Middle frontal gyrus (tissue), 1 donor: ENCODE data around the gene S100A3.

Experiments used
- DNase-seq: peaks from one replicate; pipeline ENCODE4 v3.0.0-alpha.2; 2015; ENCODE audit warnings: low spot score; ENCODE audit errors: extremely low spot score

S100A3 gene

DNA sequence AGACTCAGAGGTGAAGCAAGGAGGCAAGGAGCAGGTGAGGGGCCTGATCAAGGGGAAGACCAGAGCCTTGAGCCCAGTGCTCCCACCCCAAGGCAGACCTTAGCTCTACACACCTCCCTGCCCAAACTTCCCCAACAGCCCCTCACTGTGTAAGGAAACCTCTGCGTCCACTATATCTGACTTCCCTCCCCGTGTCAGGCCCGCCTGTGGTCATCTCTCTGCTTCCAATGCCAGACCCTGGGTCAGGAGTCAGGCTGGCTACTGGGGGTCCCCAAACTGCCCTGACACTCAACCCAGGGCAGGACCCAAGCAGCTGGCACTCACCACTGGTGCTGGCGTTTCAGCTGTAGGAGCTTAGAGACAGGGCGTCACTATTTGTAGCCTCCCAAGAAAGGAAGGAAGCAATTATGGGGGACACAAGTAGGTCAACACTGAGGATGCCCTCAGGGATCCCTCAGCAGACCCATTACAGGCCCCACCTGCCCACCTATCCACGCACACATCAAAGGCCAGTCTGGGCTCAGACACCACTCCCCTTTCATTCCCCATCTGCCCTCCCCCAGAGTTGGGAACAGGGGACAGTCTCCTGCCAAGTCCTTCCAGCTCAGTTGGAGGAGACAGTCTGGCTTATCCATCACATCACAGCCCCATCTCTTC is 811 bp upstream of the S100A3 start:
- no peak for DNase-seq

- DNase-seq, result no peak
Measured at GRCh38 chr1:153547560-153548551, 1.2 kb downstream of the S100A3 start.

DNA sequence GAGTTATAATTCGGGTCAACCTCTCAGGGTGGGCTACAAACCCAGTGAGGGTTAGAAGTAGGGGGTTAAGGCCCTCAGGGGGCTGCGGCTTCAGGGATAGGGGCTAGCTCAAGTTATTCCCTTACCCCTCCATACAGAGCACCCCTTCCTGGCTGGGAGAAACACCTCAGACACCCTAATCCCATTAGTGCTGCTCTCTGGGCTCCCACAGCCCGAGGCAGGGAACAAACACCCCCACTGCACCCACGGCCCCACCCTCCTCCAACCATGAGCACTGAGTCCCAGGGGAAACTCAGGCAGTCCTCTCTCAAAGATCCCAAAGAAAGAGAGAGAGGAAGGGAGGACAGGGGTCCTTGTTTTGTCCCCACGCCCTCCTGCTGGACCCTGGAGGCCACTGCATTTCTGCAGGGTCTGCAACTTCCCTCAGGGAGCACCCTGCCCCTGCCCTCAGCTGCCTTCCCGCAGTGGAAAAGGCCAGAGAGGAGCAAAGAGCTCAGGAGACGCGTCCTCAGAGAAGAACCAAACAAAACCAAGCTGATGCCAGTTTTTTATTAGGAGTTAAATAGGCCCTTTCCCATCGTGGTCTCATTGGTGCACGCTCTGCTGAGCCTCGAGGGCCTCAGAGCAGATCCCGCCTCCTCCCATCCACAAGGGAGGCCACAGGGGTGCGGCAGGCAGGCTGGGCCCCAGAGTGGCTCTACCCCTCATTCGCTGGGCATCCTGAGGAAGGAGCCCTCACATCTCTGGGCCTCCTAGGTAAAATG is 2.1 kb downstream of the S100A3 start:
- DNase-seq, result no peak

- DNase-seq, result no peak
Measured at GRCh38 chr1:153546371-153546770, 2.7 kb downstream of the S100A3 start.

DNA sequence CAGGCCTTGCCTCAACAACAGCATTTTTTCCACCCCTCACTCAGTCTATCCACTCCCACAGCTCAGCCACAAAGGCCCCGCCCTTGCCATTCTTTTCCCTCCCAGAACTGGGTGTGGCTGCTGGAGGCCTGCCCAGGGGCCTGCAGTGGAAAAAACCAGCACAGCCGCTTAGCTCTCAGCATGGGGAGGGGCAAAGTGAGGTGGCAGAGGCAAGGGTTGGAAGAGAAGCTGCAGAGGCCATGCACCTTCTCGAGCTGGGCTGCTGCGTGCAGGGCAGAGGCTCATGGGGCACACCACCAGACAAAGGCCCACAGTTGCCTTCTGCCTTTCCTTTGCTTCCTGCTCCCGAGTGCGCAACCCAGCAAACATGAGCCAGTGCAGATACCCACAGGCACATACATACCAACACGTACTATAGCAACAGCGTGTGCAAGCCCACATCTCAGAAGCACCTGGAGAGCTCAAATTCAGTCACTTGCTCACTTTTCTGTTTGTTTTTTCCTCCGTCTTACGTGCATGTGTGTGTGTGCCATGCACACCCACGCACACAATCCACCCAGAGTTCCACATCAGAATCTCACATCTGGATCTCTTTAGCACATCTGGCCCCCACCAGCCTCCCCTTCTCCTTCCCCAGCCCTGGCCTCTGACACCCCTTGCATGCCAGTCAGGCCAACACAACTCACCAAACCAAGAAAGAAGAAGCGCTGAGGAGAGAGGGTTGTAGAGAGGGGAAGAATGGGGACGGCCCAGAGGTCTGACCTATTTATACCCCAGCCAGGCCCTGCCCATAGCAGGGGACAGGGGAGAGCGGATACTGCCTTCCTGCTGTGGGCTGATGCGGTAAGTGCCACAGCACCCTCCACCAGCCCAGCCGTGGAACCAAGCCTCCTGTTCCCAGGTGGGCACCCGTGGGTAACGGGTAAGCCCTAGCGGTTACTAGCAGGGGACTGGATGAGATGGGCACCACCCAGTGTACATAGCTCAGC is 3.7 kb downstream of the S100A3 start, which contains the start of gene S100A4:
S100A4 (minus strand) TSS at position 740 of the 989 bp plus-strand sequence. CDS start 1,012 bp downstream, outside the sequence.
- no peak for DNase-seq

GRCh38 chr1:153544453-153545066 is 4.5 kb downstream of the S100A3 start:
- DNase-seq, result no peak

GRCh38 chr1:153543736-153544135 is 5.3 kb downstream of the S100A3 start:
- DNase-seq, result no peak

- DNase-seq, result no peak
Measured at GRCh38 chr1:153542956-153543711, 5.9 kb downstream of the S100A3 start.

GRCh38 chr1:153541641-153542590 is 7.1 kb downstream of the S100A3 start:
- DNase-seq, result no peak

GRCh38 chr1:153540394-153541361 is 8.4 kb downstream of the S100A3 start, which contains the start of gene S100A5:
Gene S100A5 (minus strand): TSS chr1:153540934. CDS start chr1:153540191, 743 bp downstream.
- DNase-seq, result no peak

DNA sequence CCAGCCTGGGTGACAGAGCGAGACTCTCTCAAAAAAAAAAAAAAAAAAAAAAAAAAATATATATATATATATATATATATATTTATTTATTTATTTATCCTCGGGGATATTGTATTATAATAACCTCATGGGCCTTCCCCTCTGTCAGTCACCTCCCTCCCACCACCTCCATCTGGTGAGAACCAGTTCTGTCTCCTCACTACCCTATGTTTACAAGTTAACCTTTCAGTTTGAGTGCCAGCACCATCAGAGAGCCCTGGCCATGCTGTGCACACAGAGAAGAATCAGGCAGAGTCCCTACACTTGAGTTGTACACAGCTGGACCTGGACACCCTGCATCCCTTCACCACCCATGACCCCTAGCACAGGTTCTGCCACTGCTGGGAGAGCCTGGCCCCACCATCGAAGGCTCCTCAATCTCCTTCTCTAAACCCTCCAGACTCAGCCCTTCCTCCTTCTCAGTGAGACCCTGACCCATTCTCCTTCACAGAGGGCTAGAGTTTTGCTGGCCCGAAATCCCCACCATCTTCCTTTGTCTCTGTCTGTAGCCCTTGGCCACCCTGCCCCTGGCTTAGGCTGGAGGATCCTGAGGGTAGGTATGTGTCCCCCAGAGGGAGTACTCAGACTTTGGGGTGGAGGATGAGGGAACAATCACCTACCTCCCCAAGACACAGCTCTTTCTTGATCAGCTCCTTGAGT is 9.5 kb downstream of the S100A3 start:
- no peak for DNase-seq

GRCh38 chr1:153538315-153538821 is 10.7 kb downstream of the S100A3 start:
- DNase-seq, result no peak

- no peak for DNase-seq
Measured at GRCh38 chr1:153537376-153537730, 11.7 kb downstream of the S100A3 start.

DNA sequence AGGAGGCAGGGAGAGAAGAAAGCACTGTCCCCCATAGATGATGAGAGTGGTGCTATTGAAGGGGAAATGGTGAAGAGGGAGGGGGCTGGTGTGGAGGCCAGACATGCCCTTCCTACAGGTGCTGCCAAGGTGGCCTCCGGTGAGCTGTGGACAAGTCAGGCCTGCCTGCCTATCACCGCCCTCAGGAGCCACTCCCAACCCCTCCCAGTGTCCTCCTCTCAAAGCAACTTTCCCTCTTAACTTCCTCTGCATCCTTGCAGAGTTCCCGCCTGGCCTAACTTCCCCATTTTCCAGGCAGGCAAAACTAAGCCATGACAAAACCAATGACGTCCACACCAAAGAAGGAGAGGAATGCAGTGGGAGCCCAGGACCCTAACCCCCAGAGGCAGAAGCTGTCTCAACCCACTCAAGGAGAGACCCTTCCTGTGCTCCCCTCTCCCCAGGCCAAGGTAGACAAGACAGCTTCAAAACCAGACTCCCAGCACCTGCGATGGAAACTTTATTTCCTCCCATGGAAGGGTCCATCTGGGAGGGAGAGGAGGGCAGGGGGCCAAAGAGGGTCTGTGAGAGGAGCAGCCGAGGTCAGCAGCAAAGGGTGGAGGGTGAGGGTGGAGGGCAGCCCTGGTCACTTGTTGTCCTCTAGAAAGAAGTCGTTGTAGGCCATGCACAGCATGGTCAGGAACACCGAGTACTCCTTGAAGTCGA is 12.2 kb downstream of the S100A3 start:
- no peak for DNase-seq

- DNase-seq, result peak; percentile 22
Measured at GRCh38 chr1:153536012-153536670, 12.9 kb downstream of the S100A3 start.
